Stimulated activated CD4-positive, alpha-beta T cell treated with anti-CD3 and anti-CD28 coated beads, Interleukin-15, amount 100 ng/mL, for 48 hours (primary cell): ENCODE measurements around the gene SUPT20H.

Experiments
- DNase-seq, 2 donors: peaks; one replicate each; pipeline ENCODE4 v3.0.0-alpha.2; 2020; ENCODE audit warnings: low read depth in 2 of 2

The SUPT20H gene

GRCh38 chr13:37058910-37059847 is at the start of gene SUPT20H:
Gene SUPT20H, minus strand, starts transcription at chr13:37059688. Its CDS starts 8,198 bp downstream, at chr13:37051490.
- DNase-seq: peak; percentile 82 to 92

- no peak for DNase-seq
Measured at GRCh38 chr13:37109051-37109678, 49.7 kb upstream of the SUPT20H start.

GRCh38 chr13:37107868-37108267 is 48.4 kb upstream of the SUPT20H start:
- no peak for DNase-seq

- DNase-seq: no peak
Measured at GRCh38 chr13:37107456-37107855, 48.0 kb upstream of the SUPT20H start.

GRCh38 chr13:37106642-37107041 is 47.2 kb upstream of the SUPT20H start:
- DNase-seq: no peak

GRCh38 chr13:37105251-37105714 is 45.8 kb upstream of the SUPT20H start, which contains the start of gene CSNK1A1L:
Gene CSNK1A1L, minus strand, starts transcription at chr13:37105664. Its CDS starts 408 bp downstream, at chr13:37105256.
- no peak for DNase-seq

GRCh38 chr13:37102896-37103295 is 43.4 kb upstream of the SUPT20H start:
- no peak for DNase-seq

GRCh38 chr13:37101201-37101600 is 41.7 kb upstream of the SUPT20H start:
- no peak for DNase-seq

- no peak for DNase-seq
Measured at GRCh38 chr13:37100731-37101130, 41.2 kb upstream of the SUPT20H start.

GRCh38 chr13:37097076-37097475 is 37.6 kb upstream of the SUPT20H start:
- no peak for DNase-seq

GRCh38 chr13:37094840-37095239 is 35.4 kb upstream of the SUPT20H start:
- DNase-seq: no peak

- no peak for DNase-seq
Measured at GRCh38 chr13:37094099-37094498, 34.6 kb upstream of the SUPT20H start.

GRCh38 chr13:37091835-37092234 is 32.3 kb upstream of the SUPT20H start:
- DNase-seq: no peak

- no peak for DNase-seq
Measured at GRCh38 chr13:37090912-37091311, 31.4 kb upstream of the SUPT20H start.

GRCh38 chr13:37089495-37089894 is 30.0 kb upstream of the SUPT20H start:
- no peak for DNase-seq

- DNase-seq: no peak
Measured at GRCh38 chr13:37087486-37087885, 28.0 kb upstream of the SUPT20H start.

GRCh38 chr13:37085606-37086005 is 26.1 kb upstream of the SUPT20H start:
- no peak for DNase-seq

GRCh38 chr13:37076818-37077217 is 17.3 kb upstream of the SUPT20H start:
- no peak for DNase-seq

- DNase-seq: no peak
Measured at GRCh38 chr13:37075164-37075563, 15.7 kb upstream of the SUPT20H start.

- no peak for DNase-seq
Measured at GRCh38 chr13:37074703-37075102, 15.2 kb upstream of the SUPT20H start.

- no peak for DNase-seq
Measured at GRCh38 chr13:37072024-37072423, 12.5 kb upstream of the SUPT20H start.

GRCh38 chr13:37070956-37071355 is 11.5 kb upstream of the SUPT20H start:
- no peak for DNase-seq
